GM23248 (cell line): ENCODE data around the gene CRHR2. TPM values are rescaled to one million over a fixed set of nuclear protein-coding genes. Genes with fewer than 3 reads are reported as not detected.
A peak's percentile ranks its signal among the peaks of the same experiment; 100 is the strongest.

Experiments
- DNase-seq: peaks from one replicate; pipeline ENCODE4 v3.0.0-alpha.2; 2015
- H2AFZ ChIP-seq: fragments of 200-600 bp; sonication (generic); 2 replicates; pipeline ENCODE4 v1.6.1; 2016; ENCODE audit warnings: antibody characterized with exemption
- H3F3A ChIP-seq: fragments of 200-600 bp; sonication (generic); 2 replicates; pipeline ENCODE4 v1.6.1; 2016; ENCODE audit warnings: mild to moderate bottlenecking, antibody characterized with exemption, mixed run types; ENCODE audit not compliant: insufficient read depth
- H3K27ac ChIP-seq: fragments of 200-600 bp; sonication (generic); 2 replicates; pipeline ENCODE4 v1.5.1; 2016; ENCODE audit warnings: mild to moderate bottlenecking
- H3K27me3 ChIP-seq: fragments of 200-600 bp; sonication (generic); replicated peaks from 2 replicates; pipeline ENCODE4 v1.6.1; 2016; ENCODE audit warnings: mild to moderate bottlenecking; ENCODE audit not compliant: insufficient read depth
- H3K36me3 ChIP-seq: fragments of 200-600 bp; sonication (generic); 2 replicates; pipeline ENCODE4 v1.6.1; 2016; ENCODE audit warnings: low read depth, mild to moderate bottlenecking
- H3K4me1 ChIP-seq: fragments of 200-600 bp; sonication (generic); 2 replicates; pipeline ENCODE4 v1.6.1; 2016; ENCODE audit warnings: mild to moderate bottlenecking; ENCODE audit not compliant: insufficient read depth
- H3K4me2 ChIP-seq: fragments of 200-600 bp; sonication (generic); one replicate; pipeline ENCODE4 v1.6.1; 2016; ENCODE audit warnings: mild to moderate bottlenecking; ENCODE audit not compliant: unreplicated experiment
- H3K4me3 ChIP-seq: fragments of 200-600 bp; sonication (generic); 2 replicates; pipeline ENCODE4 v1.5.1; 2016; ENCODE audit warnings: mild to moderate bottlenecking
- H3K79me2 ChIP-seq: fragments of 200-600 bp; sonication (generic); 2 replicates; pipeline ENCODE4 v1.6.1; 2016; ENCODE audit warnings: mild to moderate bottlenecking; ENCODE audit not compliant: insufficient read depth
- H3K9ac ChIP-seq: fragments of 200-600 bp; sonication (generic); 2 replicates; pipeline ENCODE4 v1.6.1; 2016; ENCODE audit warnings: mild to moderate bottlenecking
- H3K9me2 ChIP-seq: fragments of 200-600 bp; sonication (generic); 2 replicates; pipeline ENCODE4 v1.6.1; 2016; ENCODE audit warnings: mixed run types, mild to moderate bottlenecking, moderate library complexity; ENCODE audit not compliant: insufficient read depth
- H3K9me3 ChIP-seq: fragments of 200-600 bp; sonication (generic); one replicate; pipeline ENCODE4 v1.6.1; 2017; ENCODE audit warnings: low read depth
- H4K20me1 ChIP-seq: fragments of 200-600 bp; sonication (generic); 2 replicates; pipeline ENCODE4 v1.6.0; 2016; ENCODE audit not compliant: insufficient read depth
- EZH2 ChIP-seq: fragments of 200-600 bp; sonication (generic); IDR thresholded peaks from 2 replicates; pipeline ENCODE4 v1.6.1; 2018; ENCODE audit warnings: antibody characterized with exemption, mild to moderate bottlenecking; ENCODE audit not compliant: insufficient read depth, poor library complexity, severe bottlenecking
- EZH2phosphoT487 ChIP-seq: fragments of 200-600 bp; sonication (generic); IDR thresholded peaks from 2 replicates; pipeline ENCODE4 v1.6.1; 2018; ENCODE audit warnings: antibody characterized with exemption, moderate library complexity, mild to moderate bottlenecking, low read depth; ENCODE audit not compliant: insufficient read depth
- WGBS, 2 experiments: methylation state at CpG; one replicate each; pipeline ENCODE4 v1.1.6; 2015 to 2017; ENCODE audit warnings: low lambda C conversion rate in 2 of 2, low coverage in 1 of 2; ENCODE audit errors: missing lambda C conversion rate in 2 of 2; 5-methylcytosine and 5-hydroxymethylcytosine counted together
- in situ Hi-C: fragments of 300-500 bp; cut with MboI; formaldehyde crosslinking; loops from 2 replicates; pipeline ENCODE4 v1.15.0; 2020
- polyA plus RNA-seq: library from polyadenylated mRNA; unstranded; fragments of >200 nt; fragmentation: Nextera tagmentation; extraction: Ambion mirVana; gene quantifications from 2 replicates; pipeline ENCODE4 v1.2.1, GENCODE V29; 2016
- total RNA-seq: library from RNA; depleted of rRNA; stranded (reverse); fragments of >200 nt; shearing (Covaris generic); gene quantifications from 2 replicates; pipeline ENCODE4 v1.2.3, GENCODE V29; 2014

CRHR2 gene
- total and polyA plus RNA-seq, 2 experiments from 2014 or later, result 0.05 TPM; not detected in 1

DNA sequence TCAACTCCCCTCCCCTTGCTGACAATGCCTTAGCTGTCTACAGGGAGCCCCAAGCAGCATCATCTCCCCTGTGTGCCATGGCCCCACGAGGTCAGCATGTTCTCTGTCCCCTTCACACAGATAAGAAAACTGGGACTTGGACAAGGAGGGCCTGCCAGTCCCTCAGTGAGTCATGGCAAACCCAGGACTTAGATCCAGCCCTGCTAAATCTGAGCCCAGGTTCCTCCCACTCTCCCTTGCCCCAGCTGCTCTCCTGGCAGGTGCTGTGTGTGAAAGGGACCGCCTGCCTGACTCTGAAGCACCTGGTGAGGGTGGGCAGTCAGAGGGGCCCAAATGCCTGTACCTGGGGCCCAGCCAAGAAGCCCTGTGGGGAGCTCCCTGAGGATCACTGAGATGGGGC is 7.4 kb downstream of the CRHR2 start:
- Histone ChIP-seq H3K4me1 (no peaks in the 10 kb centered on the region), H3K4me3 (no peak overlapping the region), H3K9ac (no peak overlapping the region), H3K36me3 (no peaks in the 10 kb centered on the region), H4K20me1 (no peaks in the 10 kb centered on the region), H3K27me3 (peaks cover 39% of the 10 kb centered on the region), H3K9me3 (no peaks in the 10 kb centered on the region), H3F3A (no peaks in the 10 kb centered on the region), H3K27ac (no peak overlapping the region), H3K9me2 (no peaks in the 10 kb centered on the region), H2AFZ (no peak overlapping the region), H3K4me2 (no peak overlapping the region), H3K79me2 (no peaks in the 10 kb centered on the region)
- TF ChIP-seq EZH2 (no peak), EZH2phosphoT487 (no peak)
- 15 to 22% methylated on average over 2 of the region's 2 CpGs for WGBS, 2 experiments
- no peak for DNase-seq
- in situ Hi-C loops, result no loop called here

GRCh38 chr7:30674420-30674819 is 7.8 kb downstream of the CRHR2 start:
- H3K36me3 ChIP-seq, result no peaks in the 10 kb centered on the region
- no peaks in the 10 kb centered on the region for H4K20me1 ChIP-seq
- TF ChIP-seq EZH2 (no peak), EZH2phosphoT487 (no peak)
- H3K4me2 ChIP-seq, result no peak overlapping the region
- no peak overlapping the region for H3K27ac ChIP-seq
- no peak overlapping the region for H2AFZ ChIP-seq
- no peak for DNase-seq
- H3K9ac ChIP-seq, result no peak overlapping the region
- no peaks in the 10 kb centered on the region for H3K9me3 ChIP-seq
- no peaks in the 10 kb centered on the region for H3K4me1 ChIP-seq
- no peaks in the 10 kb centered on the region for H3K79me2 ChIP-seq
- no peak overlapping the region for H3K4me3 ChIP-seq
- no peaks in the 10 kb centered on the region for H3F3A ChIP-seq
- H3K9me2 ChIP-seq, result no peaks in the 10 kb centered on the region
- H3K27me3 ChIP-seq, result peaks cover 34% of the 10 kb centered on the region
- in situ Hi-C loops, result no loop called here
- WGBS, 2 experiments, result 0 to 13% methylated on average over 1 of the region's 1 CpG

- H3K9ac ChIP-seq, result no peak overlapping the region
- no peaks in the 10 kb centered on the region for H3K79me2 ChIP-seq
- peak; percentile 81 for DNase-seq
- H4K20me1 ChIP-seq, result no peaks in the 10 kb centered on the region
- H3K4me3 ChIP-seq, result no peak overlapping the region
- H3K9me3 ChIP-seq, result no peaks in the 10 kb centered on the region
- no peak for TF ChIP-seq EZH2phosphoT487
- H3K36me3 ChIP-seq, result no peaks in the 10 kb centered on the region
- H3K27me3 ChIP-seq, result peaks cover 9% of the 10 kb centered on the region
- in situ Hi-C loops, result no loop called here
- no peak overlapping the region for H3K27ac ChIP-seq
- WGBS, 2 experiments, result 0% methylated on average over 6 of the region's 6 CpGs
- H3F3A ChIP-seq, result no peaks in the 10 kb centered on the region
- no peaks in the 10 kb centered on the region for H3K9me2 ChIP-seq
- no peaks in the 10 kb centered on the region for H3K4me1 ChIP-seq
- no peak overlapping the region for H3K4me2 ChIP-seq
- H2AFZ ChIP-seq, result no peak overlapping the region
These were observed 10.3 kb downstream of the CRHR2 start for GRCh38 chr7:30671793-30672465.

GRCh38 chr7:30668102-30668501 is 14.2 kb downstream of the CRHR2 start:
- no peak overlapping the region for H3K9ac ChIP-seq
- in situ Hi-C loops, result no loop called here
- H3K27me3 ChIP-seq, result peaks cover 17% of the 10 kb centered on the region
- H2AFZ ChIP-seq, result no peak overlapping the region
- no peaks in the 10 kb centered on the region for H3K36me3 ChIP-seq
- TF ChIP-seq EZH2 (no peak), EZH2phosphoT487 (no peak)
- no peaks in the 10 kb centered on the region for H3K79me2 ChIP-seq
- H3K9me3 ChIP-seq, result no peaks in the 10 kb centered on the region
- H3K9me2 ChIP-seq, result no peaks in the 10 kb centered on the region
- H3K4me2 ChIP-seq, result no peak overlapping the region
- H3K4me3 ChIP-seq, result no peak overlapping the region
- H3K27ac ChIP-seq, result no peak overlapping the region
- no peaks in the 10 kb centered on the region for H3K4me1 ChIP-seq
- no peaks in the 10 kb centered on the region for H3F3A ChIP-seq
- no peak for DNase-seq
- 48 to 58% methylated on average over 4 of the region's 4 CpGs for WGBS, 2 experiments
- no peaks in the 10 kb centered on the region for H4K20me1 ChIP-seq

GRCh38 chr7:30667172-30667571 is 15.1 kb downstream of the CRHR2 start:
- Histone ChIP-seq H3K9me3 (no peaks in the 10 kb centered on the region), H3K4me3 (no peak overlapping the region), H3K27ac (no peak overlapping the region), H3K4me2 (no peak overlapping the region), H3K9ac (no peak overlapping the region), H4K20me1 (no peaks in the 10 kb centered on the region), H3K36me3 (no peaks in the 10 kb centered on the region), H3K9me2 (no peaks in the 10 kb centered on the region), H3K4me1 (no peaks in the 10 kb centered on the region), H3K79me2 (no peaks in the 10 kb centered on the region), H2AFZ (no peak overlapping the region), H3K27me3 (peaks cover 19% of the 10 kb centered on the region), H3F3A (no peaks in the 10 kb centered on the region)
- TF ChIP-seq EZH2, result no peak
- TF ChIP-seq EZH2phosphoT487, result no peak
- in situ Hi-C loops, result no loop called here
- WGBS, 2 experiments, result 16 to 26% methylated on average over 3 of the region's 3 CpGs
- DNase-seq, result no peak
